Lower leg skin (tissue), 4 donors: ENCODE data around the gene SGCG. TPM values are rescaled to one million over a fixed set of nuclear protein-coding genes. Genes with fewer than 3 reads are reported as not detected.

Experiments
- DNase-seq, 2 donors: peaks; one replicate each; pipeline ENCODE4 v3.0.0-alpha.2; 2019; ENCODE audit warnings: low spot score in 2 of 2
- H3K4me3 ChIP-seq: fragments of 200-600 bp; sonication (generic); 2 replicates; pipeline ENCODE4 v1.5.1; 2017; ENCODE audit warnings: mild to moderate bottlenecking, low read depth; ENCODE audit not compliant: poor library complexity, severe bottlenecking
- POLR2A ChIP-seq, 2 donors: fragments of 450-650 bp; IDR thresholded peaks; one replicate each; pipeline ENCODE4 v1.6.1; 2016 to 2017; ENCODE audit warnings: antibody characterized with exemption in 2 of 2, mild to moderate bottlenecking in 1 of 2, moderate library complexity in 1 of 2
- WGBS, 2 donors: methylation state at CpG; one replicate each; pipeline ENCODE4 v1.1.5; 2018; 5-methylcytosine and 5-hydroxymethylcytosine counted together
- intact Hi-C: fragments of 100-400 bp; cut with DNase I; formaldehyde crosslinking; loops from one replicate; pipeline ENCODE4 v1.15.0; 2023; ENCODE audit warnings: low total_unique reads
- total RNA-seq, 4 donors: library from RNA; depleted of rRNA; stranded (reverse); fragments of >200 nt; gene quantifications; one replicate each; pipeline ENCODE4 v1.1.0, GENCODE V29; 2016
- TF ChIP-seq, protein P1 (sequence below), 3 donors: fragments of 450-650 bp; IDR thresholded peaks; one replicate each; pipeline ENCODE4 v1.5.1; 2016; ENCODE audit warnings: antibody characterized with exemption in 3 of 3, mild to moderate bottlenecking in 3 of 3, moderate library complexity in 2 of 3

SGCG gene
- total RNA-seq, 4 donors from 2014 or later, result 0.72 to 2.3 (median 0.90) TPM

DNA sequence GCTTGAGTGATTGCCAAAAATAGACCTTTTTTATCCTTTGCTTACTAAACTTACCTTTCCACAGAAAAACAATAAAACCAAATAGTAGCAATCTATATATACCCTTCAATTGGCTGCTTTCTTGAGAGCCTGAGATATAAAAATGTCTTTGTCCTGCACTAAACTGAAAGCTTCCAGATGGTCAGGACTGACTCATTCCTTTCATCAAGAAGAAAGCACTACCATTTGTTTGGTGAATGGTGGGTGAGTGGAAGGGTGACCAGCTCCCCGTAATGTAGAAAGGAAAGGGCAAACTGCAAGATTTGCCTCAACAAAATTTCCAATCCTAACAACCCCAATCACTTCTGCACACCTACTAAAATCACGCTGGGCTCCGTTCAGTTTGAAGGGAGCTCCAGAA lies 184.9 kb downstream of the SGCG start:
- DNase-seq, result no peak
- no peak overlapping the region for H3K4me3 ChIP-seq
- WGBS, 2 donors, result 91 to 92% methylated on average over 3 of the region's 3 CpGs
- no peak for TF ChIP-seq POLR2A (IDR thresholded peaks at IDR 0.05)
- TF ChIP-seq, protein P1, sequence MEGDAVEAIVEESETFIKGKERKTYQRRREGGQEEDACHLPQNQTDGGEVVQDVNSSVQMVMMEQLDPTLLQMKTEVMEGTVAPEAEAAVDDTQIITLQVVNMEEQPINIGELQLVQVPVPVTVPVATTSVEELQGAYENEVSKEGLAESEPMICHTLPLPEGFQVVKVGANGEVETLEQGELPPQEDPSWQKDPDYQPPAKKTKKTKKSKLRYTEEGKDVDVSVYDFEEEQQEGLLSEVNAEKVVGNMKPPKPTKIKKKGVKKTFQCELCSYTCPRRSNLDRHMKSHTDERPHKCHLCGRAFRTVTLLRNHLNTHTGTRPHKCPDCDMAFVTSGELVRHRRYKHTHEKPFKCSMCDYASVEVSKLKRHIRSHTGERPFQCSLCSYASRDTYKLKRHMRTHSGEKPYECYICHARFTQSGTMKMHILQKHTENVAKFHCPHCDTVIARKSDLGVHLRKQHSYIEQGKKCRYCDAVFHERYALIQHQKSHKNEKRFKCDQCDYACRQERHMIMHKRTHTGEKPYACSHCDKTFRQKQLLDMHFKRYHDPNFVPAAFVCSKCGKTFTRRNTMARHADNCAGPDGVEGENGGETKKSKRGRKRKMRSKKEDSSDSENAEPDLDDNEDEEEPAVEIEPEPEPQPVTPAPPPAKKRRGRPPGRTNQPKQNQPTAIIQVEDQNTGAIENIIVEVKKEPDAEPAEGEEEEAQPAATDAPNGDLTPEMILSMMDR (IDR thresholded peaks at IDR 0.05), result no peak
- intact Hi-C loops, result no loop called here

DNA sequence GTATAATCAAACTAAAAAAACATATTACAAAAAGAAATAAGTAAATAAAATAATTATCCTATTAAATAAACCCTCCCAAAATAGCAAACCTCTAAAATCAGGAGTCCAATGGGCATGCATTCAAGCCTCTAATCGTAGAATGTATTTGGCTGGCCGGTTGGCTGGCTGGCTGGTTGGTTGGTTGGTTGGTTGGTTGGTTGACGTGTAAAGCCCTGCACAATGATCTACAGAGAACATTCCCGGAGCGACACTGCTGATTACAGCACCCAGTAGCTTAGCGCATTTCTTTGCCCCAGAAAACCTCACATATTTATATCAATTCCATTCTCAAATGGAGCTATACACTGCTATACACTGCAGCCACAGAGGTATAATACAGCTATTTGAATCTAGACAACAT lies 187.1 kb downstream of the SGCG start:
- WGBS, 2 donors, result 97 to 98% methylated on average over 6 of the region's 6 CpGs
- DNase-seq, result no peak
- no peak for TF ChIP-seq POLR2A (IDR thresholded peaks at IDR 0.05)
- TF ChIP-seq, protein P1 (IDR thresholded peaks at IDR 0.05), result no peak
- intact Hi-C loops, result no loop called here
- no peak overlapping the region for H3K4me3 ChIP-seq

DNA sequence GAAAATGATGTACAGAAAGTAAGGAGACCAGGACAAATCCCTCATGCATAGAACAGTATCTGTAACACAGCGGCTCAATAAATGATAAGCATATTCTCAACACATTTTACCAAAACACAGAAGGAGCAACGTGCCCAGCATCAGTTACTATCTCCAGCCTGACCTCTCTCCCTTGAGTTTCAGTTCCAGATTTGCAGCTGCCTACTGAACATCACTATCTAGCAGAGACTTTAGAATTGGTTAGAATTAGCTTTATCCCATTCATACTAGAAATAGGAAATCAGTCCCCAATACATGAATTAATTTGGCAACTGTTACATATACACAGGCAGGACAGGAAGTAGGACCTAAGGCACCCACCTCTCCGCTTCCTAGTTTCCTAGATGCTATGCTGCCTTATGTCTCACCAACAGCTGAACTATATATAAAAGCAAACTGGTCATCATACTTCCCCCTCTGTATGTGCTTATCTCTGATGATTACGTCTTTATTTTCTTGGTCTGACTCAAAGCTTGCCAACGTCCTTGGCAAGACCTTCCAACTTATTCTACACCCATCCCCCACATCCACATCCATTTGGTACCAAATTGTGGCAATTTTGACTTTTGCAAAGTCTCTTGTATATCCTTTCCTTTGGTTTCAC lies 191.6 kb downstream of the SGCG start:
- 50% methylated on average over 5 of the region's 5 CpGs for WGBS, 2 donors
- no peak for DNase-seq
- intact Hi-C loops, result no loop called here
- TF ChIP-seq POLR2A (IDR thresholded peaks at IDR 0.05), result no peak
- TF ChIP-seq, protein P1 (IDR thresholded peaks at IDR 0.05), result no peak
- H3K4me3 ChIP-seq, result no peak overlapping the region
